Duodenal mucosa (tissue), 2 donors: Measurements from ENCODE around the gene SDK2.

Source experiments
- H3K27ac ChIP-seq: one replicate; pipeline ENCODE4 v1.7.0; 2013; ENCODE audit warnings: low read depth, low read length
- H3K27me3 ChIP-seq, 2 donors: one replicate each; pipeline ENCODE4 v1.7.0; 2013; ENCODE audit warnings: low read length in 2 of 2, control low read depth in 1 of 2; ENCODE audit not compliant: insufficient read depth in 2 of 2, control insufficient read depth in 1 of 2
- H3K36me3 ChIP-seq, 2 donors: one replicate each; pipeline ENCODE4 v1.7.0; 2013; ENCODE audit warnings: low read length in 2 of 2, control low read depth in 1 of 2; ENCODE audit not compliant: insufficient read depth in 2 of 2, control insufficient read depth in 1 of 2
- H3K4me1 ChIP-seq, 2 donors: one replicate each; pipeline ENCODE4 v1.7.0; 2013; ENCODE audit warnings: low read length in 2 of 2, control low read depth in 1 of 2; ENCODE audit not compliant: insufficient read depth in 2 of 2, control insufficient read depth in 1 of 2
- H3K4me3 ChIP-seq, 2 donors: one replicate each; pipeline ENCODE4 v1.7.0; 2013; ENCODE audit warnings: low read length in 2 of 2, low read depth in 1 of 2
- H3K9ac ChIP-seq, 2 donors: one replicate each; pipeline ENCODE4 v1.7.0; 2013; ENCODE audit warnings: low read length in 2 of 2, low read depth in 1 of 2
- H3K9me3 ChIP-seq, 2 donors: one replicate each; pipeline ENCODE4 v1.7.0; 2013; ENCODE audit warnings: low read length in 2 of 2, control low read depth in 1 of 2; ENCODE audit not compliant: control insufficient read depth in 1 of 2

Gene SDK2

DNA sequence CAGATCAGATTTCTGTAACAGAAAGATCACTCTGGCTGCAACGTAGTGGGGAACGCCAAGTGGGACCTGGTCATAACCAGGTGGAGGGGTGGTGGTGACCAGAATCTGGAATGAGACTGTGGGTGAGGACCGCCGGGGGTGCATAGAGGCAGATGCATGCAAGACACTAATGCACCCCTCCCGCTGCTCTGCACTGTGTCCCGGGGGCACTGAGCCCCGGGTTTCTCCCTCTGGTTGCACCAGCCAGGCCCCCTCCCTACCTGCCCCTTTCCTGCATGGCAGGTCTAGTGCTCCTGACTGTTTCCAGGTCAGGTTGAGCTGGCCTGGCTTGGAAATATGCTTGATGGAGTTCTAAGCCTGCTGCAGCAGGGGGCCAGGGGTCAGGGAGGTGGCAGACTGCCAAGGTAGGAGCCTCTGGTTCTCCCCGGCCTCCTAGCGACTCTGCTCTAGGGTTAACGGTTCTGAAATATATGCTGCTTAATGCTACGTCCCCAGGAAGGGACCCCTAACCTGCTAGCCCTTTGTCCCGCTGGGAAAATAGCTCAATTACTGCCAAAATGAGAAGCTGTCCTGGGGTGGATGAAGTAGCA lies 94.3 kb downstream of the SDK2 start:
- Histone ChIP-seq H3K27me3 (no peaks in the 10 kb centered on the region), H3K27ac (no peak overlapping the region), H3K36me3 (no peaks in the 10 kb centered on the region), H3K4me3 (no peak overlapping the region), H3K4me1 (peaks cover 0 to 15% of the 10 kb centered on the region in 2 donors), H3K9ac (no peak overlapping the region), H3K9me3 (no peaks in the 10 kb centered on the region)

DNA sequence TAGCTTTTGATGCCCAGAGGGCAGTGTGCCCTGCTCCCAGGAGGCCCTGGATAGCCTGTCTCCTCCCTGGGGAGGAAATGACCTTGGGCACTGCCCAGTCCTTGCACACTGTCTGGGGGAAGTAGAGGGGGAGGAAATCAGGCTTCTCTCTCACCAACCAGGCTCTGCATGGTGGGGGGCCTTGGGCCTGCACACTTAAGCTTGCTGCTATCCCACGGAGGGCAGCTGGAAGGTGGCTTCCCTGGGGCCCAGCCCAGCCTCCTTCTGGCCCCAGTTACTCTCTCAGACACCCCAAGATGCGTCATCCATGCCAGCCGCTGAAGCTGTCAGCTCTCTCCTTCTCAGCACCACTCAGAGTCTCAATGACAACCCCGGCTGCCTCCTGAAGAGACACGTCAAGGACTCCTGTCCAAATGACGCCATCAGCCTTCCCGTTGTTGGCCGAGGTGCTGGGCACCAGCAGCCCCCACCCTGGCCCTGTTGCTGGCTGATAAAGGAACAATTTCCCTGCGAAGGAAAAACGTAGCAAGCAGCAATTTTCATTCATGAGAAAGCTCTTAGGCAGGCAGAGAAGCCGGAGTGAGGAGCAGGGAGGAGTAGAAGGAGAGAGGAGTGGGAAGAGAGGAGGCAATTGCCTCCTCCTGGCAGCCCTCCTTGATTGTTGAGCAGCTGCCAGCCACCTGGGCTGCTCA lies 95.5 kb downstream of the SDK2 start:
- H3K9ac ChIP-seq = no peak overlapping the region
- H3K27me3 ChIP-seq = no peaks in the 10 kb centered on the region
- no peaks in the 10 kb centered on the region for H3K9me3 ChIP-seq
- H3K27ac ChIP-seq = no peak overlapping the region
- no peaks in the 10 kb centered on the region for H3K36me3 ChIP-seq
- no peak overlapping the region for H3K4me3 ChIP-seq
- H3K4me1 ChIP-seq = peaks cover 0 to 15% of the 10 kb centered on the region in 2 donors

DNA sequence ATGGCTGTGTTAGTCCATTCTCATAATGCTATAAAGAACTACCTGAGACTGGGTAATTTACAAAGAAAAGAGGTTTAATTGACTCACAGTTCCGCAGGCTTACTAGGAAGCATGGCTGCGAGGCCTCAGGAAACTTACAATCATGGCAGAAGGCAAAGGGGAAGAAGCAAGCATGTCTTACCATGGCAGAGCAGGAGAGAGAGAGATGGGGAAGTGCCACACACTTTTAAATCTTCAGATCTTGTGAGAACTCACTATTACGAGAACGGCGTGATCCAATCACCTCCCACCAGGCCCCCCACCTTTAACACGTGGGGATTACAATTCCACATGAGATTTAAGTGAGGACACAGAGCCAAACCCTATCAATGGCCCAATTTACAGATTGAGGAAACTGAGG lies 96.5 kb downstream of the SDK2 start:
- Histone ChIP-seq H3K36me3 (no peaks in the 10 kb centered on the region), H3K9ac (no peak overlapping the region), H3K27ac (no peak overlapping the region), H3K4me3 (no peak overlapping the region), H3K9me3 (no peaks in the 10 kb centered on the region), H3K4me1 (peaks cover 0 to 17% of the 10 kb centered on the region in 2 donors), H3K27me3 (no peaks in the 10 kb centered on the region)

GRCh38 chr17:73546770-73547536 lies 97.3 kb downstream of the SDK2 start:
- H3K4me1 ChIP-seq = peaks cover 0 to 24% of the 10 kb centered on the region in 2 donors
- H3K27me3 ChIP-seq = no peaks in the 10 kb centered on the region
- H3K36me3 ChIP-seq = no peaks in the 10 kb centered on the region
- no peak overlapping the region for H3K9ac ChIP-seq
- H3K4me3 ChIP-seq = no peak overlapping the region
- H3K9me3 ChIP-seq = no peaks in the 10 kb centered on the region
- H3K27ac ChIP-seq = no peak overlapping the region

DNA sequence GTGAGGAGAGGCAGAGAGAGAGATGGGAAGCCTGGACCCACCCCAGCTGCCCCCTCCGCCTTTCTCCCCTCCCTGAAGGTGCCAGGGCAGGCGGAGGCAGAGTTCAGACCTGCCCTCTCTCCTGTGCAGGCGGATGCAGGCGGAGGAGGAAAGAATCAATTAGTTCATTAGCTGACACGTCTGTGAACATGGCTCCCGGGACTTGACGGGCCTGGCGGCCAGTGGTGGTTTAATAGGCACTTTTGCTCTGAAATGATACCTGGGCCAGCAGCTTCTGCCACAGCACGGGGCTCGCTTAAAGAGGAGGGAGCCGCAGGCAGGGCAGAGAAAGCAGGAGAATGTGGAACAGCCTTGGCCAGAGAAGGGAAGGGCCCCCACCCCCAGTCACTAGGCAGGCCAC lies 98.1 kb downstream of the SDK2 start:
- no peaks in the 10 kb centered on the region for H3K9me3 ChIP-seq
- peaks cover 0 to 24% of the 10 kb centered on the region in 2 donors for H3K4me1 ChIP-seq
- no peak overlapping the region for H3K4me3 ChIP-seq
- no peaks in the 10 kb centered on the region for H3K36me3 ChIP-seq
- H3K27ac ChIP-seq = no peak overlapping the region
- no peaks in the 10 kb centered on the region for H3K27me3 ChIP-seq
- no peak overlapping the region for H3K9ac ChIP-seq

DNA sequence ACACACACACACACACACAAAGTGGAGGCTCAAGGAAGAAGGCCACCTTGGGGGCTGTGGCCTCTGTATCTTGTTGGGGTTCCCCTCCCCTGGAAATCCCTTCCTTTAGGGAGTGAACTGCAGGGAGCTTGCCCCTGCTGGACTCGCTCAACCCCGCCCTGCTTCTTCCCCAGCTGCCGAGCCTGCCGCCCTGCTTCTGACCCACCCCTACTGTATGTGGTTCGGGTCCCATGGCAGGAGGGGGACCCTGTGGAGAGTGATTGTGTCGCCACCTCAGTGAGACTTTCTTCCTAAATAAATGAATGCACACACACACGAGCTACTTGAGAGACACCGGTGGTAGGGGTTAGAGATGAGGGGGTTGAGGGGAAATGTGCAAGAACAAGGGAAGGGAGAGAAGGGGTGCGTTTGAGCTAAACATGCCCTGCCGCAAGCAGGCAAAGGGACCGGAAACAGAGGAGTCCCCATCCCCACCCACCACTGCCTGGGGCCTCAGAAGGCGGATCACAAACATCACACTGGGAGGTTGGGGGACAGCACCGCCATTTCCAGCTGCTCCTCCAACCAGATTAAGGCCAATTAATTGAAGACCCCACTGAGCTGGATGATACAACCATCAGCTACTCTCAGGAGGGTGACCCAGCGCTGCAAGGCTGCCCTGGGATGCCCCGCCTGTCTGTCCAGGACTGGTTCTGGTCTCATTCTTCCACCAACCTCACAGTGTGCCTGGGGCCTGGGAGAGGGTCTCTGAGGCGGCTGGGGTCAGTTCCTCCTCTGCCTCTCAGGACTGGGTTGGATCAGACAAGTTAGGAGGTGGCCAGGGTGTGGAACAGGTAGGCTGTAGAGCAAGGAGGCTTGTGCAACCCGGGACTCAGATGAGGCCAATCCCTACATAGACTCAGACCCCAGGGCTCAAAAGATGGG lies 98.9 kb downstream of the SDK2 start:
- Histone ChIP-seq H3K9ac (no peak overlapping the region), H3K4me3 (no peak overlapping the region), H3K9me3 (no peaks in the 10 kb centered on the region), H3K36me3 (no peaks in the 10 kb centered on the region), H3K27ac (no peak overlapping the region), H3K4me1 (peaks cover 0 to 24% of the 10 kb centered on the region in 2 donors), H3K27me3 (no peaks in the 10 kb centered on the region)

DNA sequence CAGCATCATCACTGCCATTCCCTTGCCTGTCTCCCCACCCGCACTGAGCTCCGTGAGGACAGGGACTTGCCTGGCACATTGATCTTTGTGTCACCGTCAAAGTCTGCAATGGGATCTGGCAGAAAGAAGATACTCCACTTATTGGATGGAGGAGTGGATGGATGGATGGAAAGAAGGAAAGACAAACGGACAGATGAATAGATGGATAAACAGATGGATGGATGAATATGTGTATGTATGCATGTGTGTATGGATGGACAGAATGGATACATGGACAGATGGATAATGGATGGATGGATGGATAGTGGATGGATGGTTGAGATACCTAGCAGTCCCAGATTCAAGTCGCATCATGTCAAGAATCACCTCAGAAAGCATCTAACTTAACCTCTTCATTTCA lies 99.9 kb downstream of the SDK2 start:
- no peaks in the 10 kb centered on the region for H3K27me3 ChIP-seq
- H3K4me3 ChIP-seq = no peak overlapping the region
- H3K9me3 ChIP-seq = no peaks in the 10 kb centered on the region
- H3K27ac ChIP-seq = no peak overlapping the region
- H3K9ac ChIP-seq = no peak overlapping the region
- peaks cover 0 to 22% of the 10 kb centered on the region in 2 donors for H3K4me1 ChIP-seq
- no peaks in the 10 kb centered on the region for H3K36me3 ChIP-seq

- Histone ChIP-seq H3K36me3 (no peaks in the 10 kb centered on the region), H3K9me3 (no peaks in the 10 kb centered on the region), H3K9ac (no peak overlapping the region), H3K4me1 (peaks cover 0 to 15% of the 10 kb centered on the region in 2 donors), H3K27me3 (no peaks in the 10 kb centered on the region), H3K4me3 (no peak overlapping the region), H3K27ac (no peak overlapping the region)
These were observed 101.9 kb downstream of the SDK2 start for GRCh38 chr17:73542323-73542722.

- peaks cover 0 to 9% of the 10 kb centered on the region in 2 donors for H3K4me1 ChIP-seq
- H3K9me3 ChIP-seq = no peaks in the 10 kb centered on the region
- no peaks in the 10 kb centered on the region for H3K36me3 ChIP-seq
- no peak overlapping the region for H3K4me3 ChIP-seq
- H3K27ac ChIP-seq = no peak overlapping the region
- no peaks in the 10 kb centered on the region for H3K27me3 ChIP-seq
- H3K9ac ChIP-seq = no peak overlapping the region
These were observed 102.7 kb downstream of the SDK2 start for GRCh38 chr17:73541561-73541981.
